ENCODE data around the gene XAGE5.
"Not testable (repeated sequence)": the region's sequence is repeated elsewhere in the genome, so short reads cannot be mapped to it uniquely, and the experiment has no call there.

Gene XAGE5, protein sequence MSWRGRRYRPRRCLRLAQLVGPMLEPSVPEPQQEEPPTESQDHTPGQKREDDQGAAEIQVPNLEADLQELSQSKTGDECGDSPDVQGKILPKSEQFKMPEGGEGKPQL

GRCh38 chrX:52811065-52811625, at the start of gene XAGE5:
XAGE5 (plus strand) TSS chrX:52811287; CDS start chrX:52812567, 1,280 bp downstream.
- DNase-seq: no peak

DNA sequence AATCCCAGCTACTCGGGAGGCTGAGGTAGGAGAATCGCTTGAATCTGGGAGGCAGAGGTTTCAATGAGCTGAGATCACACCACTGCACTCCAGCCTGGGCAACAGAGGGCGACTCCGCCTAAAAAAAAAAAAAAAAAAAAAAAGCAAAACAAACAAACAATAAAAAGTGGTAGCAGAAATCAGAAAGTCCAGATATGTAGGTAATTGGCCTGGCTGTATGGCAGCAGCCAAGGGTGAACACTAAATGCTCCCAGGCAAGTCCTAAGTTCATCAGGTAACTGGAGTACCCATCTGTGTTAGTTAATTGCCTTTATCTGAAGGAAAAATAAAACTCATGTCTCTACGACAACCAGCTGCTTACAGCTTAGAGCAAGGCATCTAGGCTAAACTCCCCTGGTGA, 45.1 kb upstream of the XAGE5 start:
- DNase-seq: not testable (repeated sequence)

GRCh38 chrX:52773504-52773903, 37.6 kb upstream of the XAGE5 start:
- DNase-seq: not testable (repeated sequence)

DNA sequence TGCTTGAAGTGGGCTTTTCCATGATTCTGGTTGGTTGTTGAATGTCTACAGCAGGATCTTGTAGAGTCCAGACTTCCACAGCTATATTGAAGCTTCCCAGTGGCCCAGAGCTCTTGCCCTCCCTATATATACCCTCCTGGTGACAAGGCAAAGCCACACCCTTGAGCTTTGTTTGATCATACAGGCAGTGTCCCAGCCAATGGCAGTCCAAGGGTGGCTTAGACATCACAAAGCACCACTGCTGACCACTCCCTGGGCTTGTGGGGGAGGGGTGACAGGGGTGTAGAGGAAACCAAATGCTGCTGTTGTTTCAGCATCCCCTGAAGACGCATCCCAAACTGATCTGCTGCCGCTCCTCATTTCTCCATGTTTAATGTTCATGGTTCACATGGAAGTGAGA, 13.8 kb upstream of the XAGE5 start, which contains the start of gene SPANXN5:
Gene SPANXN5 (minus strand): TSS at position 101 of the 400 bp plus-strand sequence. CDS start 79 bp downstream, at position 22.
- not testable (repeated sequence) for DNase-seq

DNA sequence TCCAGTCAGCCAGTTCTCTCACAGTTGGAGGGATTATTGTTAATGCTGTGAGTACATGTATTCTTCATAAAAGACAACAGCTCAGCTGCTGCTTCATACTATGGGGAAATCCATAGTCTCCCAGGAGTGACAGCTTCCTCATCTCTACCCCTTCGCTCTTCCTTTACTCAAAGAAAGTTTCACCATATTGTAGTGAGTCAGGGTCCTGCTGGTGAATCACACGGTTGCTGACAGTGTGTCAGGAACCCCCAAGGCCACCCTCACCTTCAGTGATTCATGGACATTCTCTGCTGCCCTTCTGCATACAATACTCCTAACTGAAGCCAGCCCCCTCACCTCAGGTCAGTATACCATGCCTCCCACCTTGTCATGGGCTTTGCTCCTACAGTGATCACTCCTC, 6.2 kb upstream of the XAGE5 start:
- not testable (repeated sequence) for DNase-seq

- DNase-seq: no peak
These were observed 8.7 kb downstream of the XAGE5 start for GRCh38 chrX:52819788-52820187.

- no peak for DNase-seq
These were observed 10.1 kb downstream of the XAGE5 start for GRCh38 chrX:52821079-52821760.

GRCh38 chrX:52824608-52825007, 13.5 kb downstream of the XAGE5 start:
- no peak for DNase-seq

DNA sequence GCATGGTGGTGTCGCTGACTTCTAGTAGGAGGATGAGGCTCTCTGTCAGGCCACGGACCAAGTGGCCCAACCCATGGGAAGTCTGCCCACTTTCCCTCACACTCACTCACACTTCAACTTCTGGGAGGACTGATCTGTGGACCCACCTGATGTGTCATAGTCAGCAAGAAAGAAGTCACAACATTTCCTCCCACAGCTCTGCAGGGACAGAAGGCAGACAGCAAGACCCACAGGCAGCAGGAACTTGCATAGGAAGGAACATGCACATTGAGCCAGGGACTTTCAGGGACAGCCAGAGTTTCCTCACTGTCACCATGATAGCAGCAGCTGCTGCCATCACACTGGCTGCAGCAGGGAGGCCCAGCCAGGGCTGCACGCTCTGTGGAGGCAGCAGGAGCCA, 19.5 kb downstream of the XAGE5 start:
- DNase-seq: no peak

- DNase-seq: no peak
These were observed 28.1 kb downstream of the XAGE5 start for GRCh38 chrX:52839137-52839536.

DNA sequence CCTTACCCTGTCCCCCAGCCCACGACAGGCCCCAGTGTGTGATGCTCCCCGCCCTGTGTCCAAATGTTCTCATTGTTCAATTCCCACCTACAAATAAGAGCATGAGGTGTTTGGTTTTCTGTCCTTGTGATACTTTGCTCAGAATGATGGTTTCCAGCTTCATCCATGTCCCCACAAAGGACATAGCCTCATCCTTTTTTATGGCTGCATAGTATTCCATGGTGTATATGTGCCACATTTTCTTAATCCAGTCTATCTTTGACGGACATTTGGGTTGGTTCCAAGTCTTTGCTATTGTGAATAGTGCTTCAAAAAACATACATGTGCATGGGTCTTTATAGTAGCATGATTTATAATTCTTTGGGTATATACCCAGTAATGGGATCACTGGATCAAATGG, 32.5 kb downstream of the XAGE5 start:
- DNase-seq: not testable (repeated sequence)

- no peak for DNase-seq
These were observed 41.2 kb downstream of the XAGE5 start for GRCh38 chrX:52852110-52852860.

DNA sequence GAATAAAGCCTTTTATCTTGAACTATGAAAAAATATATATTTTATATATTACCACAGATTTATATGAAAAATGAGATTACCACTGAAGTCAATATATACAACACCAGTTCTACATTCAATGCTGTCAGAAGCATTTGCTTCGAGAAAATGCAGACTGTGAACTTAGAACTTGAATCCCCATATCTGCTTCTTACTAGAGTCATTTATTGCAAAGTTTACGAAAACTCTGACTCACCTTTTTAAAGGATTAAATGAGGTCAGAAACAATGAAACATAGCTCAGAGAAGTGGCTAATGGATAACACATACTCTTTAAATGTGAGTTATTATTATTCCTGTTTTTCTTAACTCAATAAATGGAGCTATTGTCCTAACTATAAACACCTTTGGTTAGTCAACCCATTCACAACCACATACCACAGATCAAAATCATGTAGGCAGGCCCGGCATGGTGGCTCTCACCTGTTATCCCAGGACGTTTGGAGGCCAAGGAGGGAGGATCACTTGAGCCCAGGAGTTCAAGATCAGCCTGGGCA, 46.0 kb downstream of the XAGE5 start:
- DNase-seq: not testable (repeated sequence)

GRCh38 chrX:52865343-52865998, 54.4 kb downstream of the XAGE5 start:
- DNase-seq: no peak

Measured in amygdala (tissue), 56 donors.